ENCODE data around the gene TESMIN.

GRCh38 chr11:68792400-68792966 lies 41.2 kb upstream of the TESMIN start:
- TF ChIP-seq CTCF (conservative IDR thresholded peaks at IDR 0.05), result no peak
- TF ChIP-seq ZFX (IDR thresholded peaks at IDR 0.05), result no peak
